Measurements from ENCODE around the gene GPC6. TPM values are rescaled to one million over a fixed set of nuclear protein-coding genes. Genes with fewer than 3 reads are reported as not detected.

GPC6 gene
- polyA plus RNA-seq, 1 donor (not counting 4 experiments of a cell fraction or from before 2014, with no cell fraction given), result 0.42 TPM

GRCh38 chr13:93736081-93736480 lies 509.5 kb downstream of the GPC6 start:
- no peaks in the 10 kb centered on the region for H3K79me2 ChIP-seq (ENCODE audit: control insufficient read depth, insufficient read depth, low read length)
- H3K4me1 ChIP-seq (ENCODE audit: control insufficient read depth, extremely low read depth, insufficient read depth, low read length), result no peaks in the 10 kb centered on the region
- FAIRE-seq (no peak), DNase-seq (ENCODE audit: low read depth, low spot score) (no peak)
- H3K9me3 ChIP-seq (ENCODE audit: control insufficient read depth, low read depth, low read length), result no peaks in the 10 kb centered on the region
- no peak overlapping the region for H3K4me3 ChIP-seq (ENCODE audit: control insufficient read depth in 2 of 3, extremely low read depth in 1 of 3, insufficient read depth in 2 of 3, low read depth in 1 of 3, low read length in 3 of 3)
- no peaks in the 10 kb centered on the region for H4K20me1 ChIP-seq (ENCODE audit: control insufficient read depth, extremely low read depth, insufficient read depth, low read length)
- H3K27me3 ChIP-seq (ENCODE audit: control insufficient read depth, extremely low read depth, insufficient read depth, low read length), result no peaks in the 10 kb centered on the region
- H2AFZ ChIP-seq (ENCODE audit: control insufficient read depth, low read length), result no peak overlapping the region
- H3K4me2 ChIP-seq (ENCODE audit: control insufficient read depth, extremely low read depth, insufficient read depth, low read depth, low read length), result no peak overlapping the region
- no peak overlapping the region for H3K27ac ChIP-seq (ENCODE audit: control insufficient read depth, insufficient read depth, low read length)
- TF ChIP-seq CTCF (optimal IDR thresholded peaks at IDR 0.05 in 1 of 3, IDR thresholded peaks at IDR 0.05 in 1 of 3, conservative IDR thresholded peaks at IDR 0.05 in 1 of 3; ENCODE audit: extremely low read depth in 1 of 3, insufficient read depth in 2 of 3, low read length in 3 of 3) (no peak), EZH2 (IDR thresholded peaks at IDR 0.05; ENCODE audit: low read length) (no peak)
- no peaks in the 10 kb centered on the region for H3K36me3 ChIP-seq (ENCODE audit: control insufficient read depth in 2 of 2, extremely low read depth in 1 of 2, insufficient read depth in 2 of 2, low read length in 2 of 2)
- dilution Hi-C loops (cut with MboI; ENCODE audit: extremely low pct_ligation_motif_present, low sequenced_read_pairs), result no loop called here
- no peak overlapping the region for H3K9ac ChIP-seq (ENCODE audit: control insufficient read depth, extremely low read depth, insufficient read depth, low read length)
- H3K9me1 ChIP-seq (ENCODE audit: control insufficient read depth, extremely low read depth, insufficient read depth, low read length), result no peaks in the 10 kb centered on the region

- dilution Hi-C loops (cut with MboI; ENCODE audit: extremely low pct_ligation_motif_present, low sequenced_read_pairs), result no loop called here
- DNase-seq (ENCODE audit: low read depth, low spot score), result no peak
- FAIRE-seq, result no peak
Observed at GRCh38 chr13:93736909-93737308, 510.3 kb downstream of the GPC6 start.

More at GRCh38 chr13:93736909-93737308, 510.3 kb downstream of the GPC6 start:
- Histone ChIP-seq H3K36me3 (ENCODE audit: control insufficient read depth in 2 of 2, extremely low read depth in 1 of 2, insufficient read depth in 2 of 2, low read length in 2 of 2) (no peaks in the 10 kb centered on the region), H3K9me1 (ENCODE audit: control insufficient read depth, extremely low read depth, insufficient read depth, low read length) (no peaks in the 10 kb centered on the region), H3K27ac (ENCODE audit: control insufficient read depth, insufficient read depth, low read length) (no peak overlapping the region), H2AFZ (ENCODE audit: control insufficient read depth, low read length) (no peak overlapping the region), H3K79me2 (ENCODE audit: control insufficient read depth, insufficient read depth, low read length) (no peaks in the 10 kb centered on the region), H3K4me1 (ENCODE audit: control insufficient read depth, extremely low read depth, insufficient read depth, low read length) (no peaks in the 10 kb centered on the region), H3K9ac (ENCODE audit: control insufficient read depth, extremely low read depth, insufficient read depth, low read length) (no peak overlapping the region), H4K20me1 (ENCODE audit: control insufficient read depth, extremely low read depth, insufficient read depth, low read length) (no peaks in the 10 kb centered on the region), H3K27me3 (ENCODE audit: control insufficient read depth, extremely low read depth, insufficient read depth, low read length) (no peaks in the 10 kb centered on the region), H3K9me3 (ENCODE audit: control insufficient read depth, low read depth, low read length) (no peaks in the 10 kb centered on the region), H3K4me2 (ENCODE audit: control insufficient read depth, extremely low read depth, insufficient read depth, low read depth, low read length) (no peak overlapping the region), H3K4me3 (ENCODE audit: control insufficient read depth in 2 of 3, extremely low read depth in 1 of 3, insufficient read depth in 2 of 3, low read depth in 1 of 3, low read length in 3 of 3) (no peak overlapping the region)
- TF ChIP-seq CTCF (optimal IDR thresholded peaks at IDR 0.05 in 1 of 3, IDR thresholded peaks at IDR 0.05 in 1 of 3, conservative IDR thresholded peaks at IDR 0.05 in 1 of 3; ENCODE audit: extremely low read depth in 1 of 3, insufficient read depth in 2 of 3, low read length in 3 of 3) (no peak), EZH2 (IDR thresholded peaks at IDR 0.05; ENCODE audit: low read length) (no peak)

Data from keratinocyte (primary cell).